Stimulated activated CD8-positive, alpha-beta memory T cell treated with anti-CD3 and anti-CD28 coated beads, Interleukin-7, amount 100 ng/mL, for 4 hours (primary cell): ENCODE data around the gene PPP1R14B.

Experiments
- DNase-seq, 2 donors: peaks; one replicate each; pipeline ENCODE4 v3.0.0-alpha.2; 2020; ENCODE audit warnings: low read depth in 2 of 2

The PPP1R14B gene

DNA sequence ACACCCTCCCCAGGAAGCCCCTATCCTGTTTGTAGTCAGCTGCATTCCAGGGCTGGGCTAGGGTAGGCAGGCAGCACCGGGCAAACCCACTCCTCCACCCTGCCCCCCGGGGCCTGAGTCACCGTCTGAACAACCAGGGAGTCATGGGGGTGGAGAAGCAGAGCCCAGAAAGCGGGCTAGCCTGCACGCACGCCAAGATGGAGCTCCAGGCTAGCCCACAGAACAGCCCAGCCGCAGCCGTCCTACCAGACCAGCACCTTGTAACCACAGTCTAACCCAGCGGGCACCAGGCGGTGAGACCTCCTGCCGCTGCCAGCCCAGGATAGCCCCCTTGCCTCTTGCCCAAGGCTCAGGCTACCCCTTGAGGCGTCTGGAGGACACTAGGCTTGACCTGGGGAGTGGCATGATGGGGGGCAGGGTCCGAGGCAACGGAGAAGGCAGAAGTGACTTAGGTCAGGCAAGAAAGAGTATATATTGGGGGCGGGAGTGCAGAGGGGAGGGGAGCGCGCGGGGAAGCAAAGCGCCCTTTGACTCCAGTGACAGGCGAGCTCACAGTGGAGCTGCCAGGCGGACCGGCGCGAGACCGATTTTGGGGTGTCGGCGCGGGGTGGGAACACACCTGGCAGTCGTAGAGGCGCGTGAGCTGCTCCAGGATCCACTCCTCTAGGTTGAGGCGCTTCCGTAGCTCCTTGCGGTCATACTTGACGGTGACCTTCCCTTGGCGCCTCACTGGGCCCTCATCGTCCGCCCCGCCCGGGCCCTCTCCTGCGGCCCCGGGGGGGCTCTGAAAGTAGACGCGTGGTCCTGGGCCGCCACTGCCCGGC is 734 bp downstream of the PPP1R14B start:
- DNase-seq, result peak; percentile 79 to 84

GRCh38 chr11:64245401-64245796 is 1.3 kb downstream of the PPP1R14B start:
- peak in 1 of 2 donors; percentile 46 for DNase-seq

- DNase-seq, result no peak
These were observed 1.8 kb downstream of the PPP1R14B start for GRCh38 chr11:64244966-64245365.

DNA sequence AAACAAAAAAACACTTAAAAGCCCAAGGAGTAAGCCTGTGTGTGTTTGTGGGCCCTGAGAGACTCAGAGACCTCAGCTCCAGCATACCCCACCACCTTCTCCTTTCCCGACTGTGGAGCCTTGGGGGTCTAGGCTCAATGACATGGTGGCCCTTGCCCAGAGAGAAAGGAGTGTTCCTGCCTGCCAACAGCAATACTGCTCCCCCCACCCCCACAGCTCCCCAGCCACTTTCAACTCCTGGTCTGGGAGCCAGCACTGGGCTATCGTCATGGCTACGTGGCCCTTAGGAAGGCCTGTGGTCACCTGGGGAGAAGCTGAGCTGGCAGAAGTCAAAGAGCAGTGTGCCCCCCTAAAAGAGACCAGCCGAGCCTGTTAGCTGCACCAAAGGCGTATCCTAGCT is 2.6 kb downstream of the PPP1R14B start:
- no peak for DNase-seq

DNA sequence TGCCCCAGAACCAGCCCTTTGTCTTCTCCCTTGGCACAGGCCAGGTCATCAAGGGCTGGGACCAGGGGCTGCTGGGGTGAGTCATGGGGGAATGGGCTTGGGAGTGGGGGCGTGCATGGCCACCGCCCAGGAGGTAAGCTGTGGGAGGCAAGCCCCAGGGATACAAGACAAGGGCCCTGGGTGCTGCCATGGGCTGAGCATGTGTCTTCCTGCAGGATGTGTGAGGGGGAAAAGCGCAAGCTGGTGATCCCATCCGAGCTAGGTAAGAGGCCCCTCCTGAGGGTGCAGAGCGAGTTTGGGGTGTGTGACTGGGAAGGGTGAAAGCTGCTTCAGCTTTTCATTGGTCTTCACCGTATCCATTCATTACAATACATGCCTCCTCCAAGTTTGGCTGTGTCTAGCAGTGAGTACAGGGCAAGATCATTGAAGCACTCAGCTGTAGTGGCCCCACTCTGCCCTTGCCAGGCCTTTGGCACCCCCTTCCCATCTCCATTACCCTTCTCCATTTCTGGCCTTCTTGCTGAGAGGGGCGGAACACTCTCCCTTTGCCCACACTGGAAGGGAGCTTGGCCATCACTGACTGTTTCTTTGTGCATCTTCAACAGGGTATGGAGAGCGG is 3.4 kb downstream of the PPP1R14B start:
- no peak for DNase-seq

GRCh38 chr11:64241491-64242374 is 5.0 kb downstream of the PPP1R14B start:
- DNase-seq, result peak; percentile 99 to 100

DNA sequence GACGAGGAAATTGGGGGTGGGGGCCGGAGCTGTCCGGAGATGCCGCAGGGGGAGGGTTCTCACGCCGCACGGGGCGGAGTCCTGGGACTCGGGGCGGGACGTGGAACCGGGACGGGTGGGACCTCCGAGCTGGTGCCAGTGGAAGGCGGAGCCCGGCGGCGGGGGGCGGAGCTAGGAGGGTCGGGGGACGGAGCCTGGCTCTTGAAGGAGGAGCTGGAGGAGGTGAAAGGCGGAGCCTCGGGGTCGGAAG is 5.6 kb downstream of the PPP1R14B start:
- no peak for DNase-seq

DNA sequence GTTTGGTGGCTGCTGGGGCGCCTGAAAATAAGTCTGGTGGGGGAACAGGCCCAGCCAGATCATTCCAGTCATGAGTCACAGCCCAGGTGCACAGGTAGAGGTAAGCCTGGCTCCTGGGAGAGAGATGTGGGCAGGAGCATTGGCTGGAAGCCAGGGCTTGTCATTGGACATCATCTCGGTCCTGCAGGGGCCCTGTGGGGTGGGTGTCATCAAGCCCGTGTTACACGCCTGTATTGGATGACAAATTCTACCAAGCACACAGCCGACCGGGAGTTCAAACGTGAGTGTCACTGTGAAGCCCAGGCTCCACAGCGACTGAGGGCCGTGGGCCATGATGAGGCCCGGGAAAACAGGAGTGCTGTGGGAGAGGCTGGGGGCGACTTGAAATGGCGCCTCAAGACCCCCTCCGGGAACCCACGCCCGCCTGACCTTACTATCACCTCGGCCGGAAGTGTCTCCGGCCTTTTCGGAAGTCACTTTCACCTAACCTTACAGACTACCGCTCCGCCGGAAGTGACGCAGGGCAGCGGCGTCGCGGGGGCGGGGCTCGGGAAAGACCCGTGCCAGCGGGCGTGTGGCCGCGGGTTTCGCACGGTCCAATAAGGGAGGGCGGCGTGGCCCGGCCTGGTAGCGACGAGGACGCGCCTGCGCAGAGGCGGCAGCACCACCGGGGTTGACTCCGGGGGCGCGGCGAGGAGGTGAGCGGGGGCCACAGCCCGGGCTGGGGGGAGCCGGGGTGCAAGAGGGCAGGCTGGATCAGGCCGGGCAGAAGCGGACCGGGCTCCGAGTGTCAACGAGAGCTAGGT is 6.1 kb downstream of the PPP1R14B start, which contains the start of gene FKBP2:
Gene FKBP2 (plus strand): TSS at position 661 of the 806 bp plus-strand sequence. CDS start 1,293 bp downstream, outside the sequence.
- DNase-seq, result peak; percentile 96 to 99

DNA sequence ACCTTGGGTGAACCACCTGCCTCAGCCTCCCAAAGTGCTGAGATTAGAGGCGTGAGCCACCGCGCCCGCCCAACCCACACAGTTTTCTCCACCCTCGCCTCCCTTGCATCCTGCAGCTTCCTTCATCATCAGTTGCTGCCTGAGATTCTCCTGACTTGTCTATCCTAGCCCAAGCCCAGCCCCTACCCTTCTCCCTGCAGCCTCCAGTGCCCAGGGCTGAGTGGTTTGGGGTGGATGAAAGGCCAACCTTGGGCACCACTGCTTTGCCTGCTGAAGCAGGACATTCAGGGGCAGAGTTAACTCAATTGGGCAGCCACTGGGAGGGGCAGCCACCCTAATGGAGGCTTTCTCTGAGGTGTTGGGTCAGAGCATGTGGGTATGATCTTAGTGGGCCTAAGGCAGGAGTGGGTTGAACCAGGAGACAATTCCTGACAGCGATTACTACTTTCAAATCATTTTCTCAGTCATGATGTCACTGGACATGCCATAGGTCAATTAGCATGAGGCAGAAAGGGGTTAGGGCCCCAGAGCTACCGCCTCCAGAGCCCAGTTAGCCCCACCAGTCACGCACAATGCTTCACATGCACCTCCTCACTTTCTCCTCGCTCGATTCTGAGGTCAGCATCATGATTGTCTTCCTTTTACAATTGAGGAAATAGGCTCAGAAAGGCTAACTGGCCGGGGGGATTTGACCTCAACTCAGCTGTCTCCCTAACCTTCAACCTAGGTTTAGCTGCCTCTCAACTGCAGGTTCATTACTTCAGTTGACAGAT is 6.9 kb downstream of the PPP1R14B start:
- no peak for DNase-seq

DNA sequence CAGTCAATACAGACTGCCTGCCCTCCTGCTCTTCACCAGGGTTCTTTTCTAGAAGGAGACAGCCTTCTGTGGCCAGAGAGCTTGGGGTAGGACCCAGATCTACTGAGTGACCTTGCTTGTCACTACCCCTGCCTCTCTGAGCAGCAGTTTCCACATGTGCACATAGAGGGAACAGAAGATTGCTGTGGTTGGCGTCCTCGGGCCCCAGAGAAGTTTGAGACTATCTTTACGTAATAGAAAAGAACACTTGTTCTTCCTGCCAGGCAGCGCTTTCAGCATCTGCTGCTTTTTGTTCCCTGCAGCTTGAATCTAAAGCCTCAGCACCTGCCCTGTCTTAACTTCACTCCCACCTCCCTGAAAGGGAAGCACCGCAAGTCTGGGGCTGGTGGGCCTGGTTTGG is 7.7 kb downstream of the PPP1R14B start:
- DNase-seq, result no peak

DNA sequence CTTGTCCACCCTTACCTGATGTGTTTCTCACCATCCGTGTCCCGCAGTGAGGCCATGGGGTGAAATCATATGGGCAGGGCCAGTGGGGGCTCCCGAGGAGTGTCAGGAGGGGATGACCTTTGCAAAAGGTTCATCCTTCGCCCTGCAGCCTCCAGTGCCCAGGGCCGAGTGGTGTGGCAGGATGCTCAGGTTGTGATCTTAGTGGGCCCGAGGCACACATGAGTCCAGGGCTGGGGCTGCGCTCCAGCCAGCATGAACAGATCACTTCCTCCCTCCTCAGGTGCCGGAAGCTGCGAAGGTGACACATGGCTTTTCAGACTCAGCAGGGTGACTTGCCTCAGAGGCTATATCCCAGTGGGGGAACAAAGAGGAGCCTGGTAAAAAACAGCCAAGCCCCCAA is 8.7 kb downstream of the PPP1R14B start:
- DNase-seq, result no peak

GRCh38 chr11:64237484-64237951 is 9.2 kb downstream of the PPP1R14B start:
- no peak for DNase-seq

- DNase-seq, result no peak
These were observed 11.1 kb downstream of the PPP1R14B start for GRCh38 chr11:64235437-64236161.

GRCh38 chr11:64234647-64235379 is 11.9 kb downstream of the PPP1R14B start:
- peak in 1 of 2 donors; percentile 49 for DNase-seq

DNA sequence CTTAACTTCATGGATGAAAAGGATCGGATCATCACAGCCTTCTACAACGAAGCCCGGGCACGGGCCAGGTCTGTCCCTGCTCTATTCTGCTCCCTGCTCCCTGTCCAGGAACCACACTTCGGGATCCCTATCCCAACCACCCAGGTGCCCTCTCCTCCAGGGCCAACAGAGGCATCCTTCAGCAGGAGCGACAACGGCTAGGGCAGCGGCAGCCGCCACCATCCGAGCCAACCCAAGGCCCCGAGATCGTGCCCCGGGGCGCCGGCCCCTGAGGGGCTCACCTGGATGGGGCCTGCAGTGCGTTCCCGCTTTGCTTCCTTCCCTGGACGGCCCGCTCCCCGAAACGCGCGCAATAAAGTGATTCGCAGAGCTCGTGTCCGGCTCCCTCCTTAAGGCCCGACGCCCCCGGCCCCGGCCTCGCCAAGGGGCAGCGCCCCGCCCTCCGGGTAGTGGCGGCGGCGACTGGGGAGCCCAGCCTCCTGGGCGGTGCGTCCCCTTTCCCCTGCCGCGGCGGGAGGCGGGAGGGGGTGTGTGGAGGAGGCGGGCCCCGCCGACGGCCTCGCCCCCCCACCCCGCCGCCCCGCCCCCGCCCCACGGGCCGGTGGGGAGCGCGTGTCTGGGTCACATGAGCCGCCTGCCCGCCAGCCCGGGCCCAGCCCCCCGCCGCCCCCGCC is 12.7 kb downstream of the PPP1R14B start, which contains the start of gene VEGFB:
Gene VEGFB (plus strand): TSS at position 672 of the 674 bp plus-strand sequence. CDS start 250 bp downstream, outside the sequence.
- DNase-seq, result peak in 1 of 2 donors; percentile 75

GRCh38 chr11:64232967-64233315 is 13.8 kb downstream of the PPP1R14B start:
- DNase-seq, result no peak

DNA sequence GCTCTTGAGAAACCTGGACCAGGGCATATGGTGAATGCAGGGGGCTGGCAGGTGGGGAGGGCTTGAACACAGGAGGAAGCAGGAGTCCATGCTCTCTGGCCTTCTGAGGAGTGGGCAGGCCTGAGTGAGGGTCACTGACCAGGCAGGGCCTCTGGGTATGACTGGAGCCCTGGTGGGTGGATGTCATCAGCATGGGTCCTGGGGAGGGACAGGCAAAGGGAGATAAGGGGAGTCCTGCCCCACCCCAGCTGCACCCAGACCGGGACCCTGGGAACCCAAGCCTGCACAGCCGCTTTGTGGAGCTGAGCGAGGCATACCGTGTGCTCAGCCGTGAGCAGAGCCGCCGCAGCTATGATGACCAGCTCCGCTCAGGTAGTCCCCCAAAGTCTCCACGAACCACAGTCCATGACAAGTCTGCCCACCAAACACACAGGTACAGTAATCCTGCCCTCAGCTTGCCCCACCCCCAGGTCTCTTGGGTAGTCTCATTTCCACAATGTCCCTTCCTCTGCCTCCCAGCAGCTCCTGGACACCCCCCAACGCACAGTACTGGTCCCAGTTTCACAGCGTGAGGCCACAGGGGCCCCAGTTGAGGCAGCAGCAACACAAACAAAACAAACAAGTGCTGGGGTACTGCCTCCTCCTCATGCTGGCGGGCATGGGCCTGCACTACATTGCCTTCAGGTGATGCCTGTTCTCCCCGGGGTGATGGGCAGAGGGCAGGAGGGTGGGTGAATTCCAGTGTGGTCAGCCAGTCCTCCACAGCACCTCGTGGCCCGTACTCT is 14.4 kb downstream of the PPP1R14B start:
- no peak for DNase-seq

DNA sequence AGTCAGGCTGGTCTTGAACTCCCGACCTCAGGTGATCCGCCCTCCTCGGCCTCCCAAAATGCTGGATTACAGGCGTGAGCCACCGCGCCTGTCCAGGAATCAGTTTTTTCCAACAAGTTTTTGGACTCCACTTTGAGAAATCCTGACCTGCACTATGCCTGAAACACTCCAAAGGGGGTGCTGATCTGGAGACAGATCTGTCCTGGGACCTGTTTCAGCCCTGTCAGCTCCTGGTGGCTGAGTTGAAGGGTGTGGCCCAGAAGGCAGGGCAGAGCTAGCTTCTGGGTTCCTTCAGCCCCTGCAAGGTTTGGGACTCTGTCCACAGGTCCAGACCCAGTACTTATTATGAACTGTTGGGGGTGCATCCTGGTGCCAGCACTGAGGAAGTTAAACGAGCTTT is 15.2 kb downstream of the PPP1R14B start:
- no peak for DNase-seq
